Esophagus squamous epithelium (tissue), 5 donors: ENCODE measurements around the gene SAG. TPM values are rescaled to one million over a fixed set of nuclear protein-coding genes. Genes with fewer than 3 reads are reported as not detected.
A peak's percentile ranks its signal among the peaks of the same experiment; 100 is the strongest.
"Not testable (repeated sequence)": the region's sequence is repeated elsewhere in the genome, so short reads cannot be mapped to it uniquely, and the experiment has no call there.

ENCODE experiments used
- DNase-seq: peaks from one replicate; lab custom pipeline; 2025; lab: John Stamatoyannopoulos, UW
- H3K27ac ChIP-seq, 4 donors: fragments of 200-600 bp; sonication (generic); one replicate each; pipeline ENCODE4 v1.5.1; 2016 to 2019; ENCODE audit warnings: mild to moderate bottlenecking in 1 of 4
- H3K27me3 ChIP-seq, 4 donors: fragments of 200-600 bp; sonication (generic); 1 replicate in 3 of 4; 2 replicates in 1 of 4; pipeline versions ENCODE4 v1.5.1 to v1.6.0; 2017 to 2021; ENCODE audit warnings: antibody characterized with exemption in 1 of 4
- H3K36me3 ChIP-seq, 3 donors: fragments of 200-600 bp; sonication (generic); one replicate each; pipeline ENCODE4 v1.5.1; 2016 to 2019
- H3K4me1 ChIP-seq, 3 donors: fragments of 200-600 bp; sonication (generic); one replicate each; pipeline ENCODE4 v1.5.1; 2017 to 2019
- H3K4me3 ChIP-seq, 4 donors: fragments of 200-600 bp; sonication (generic); 1 replicate in 3 of 4; 2 replicates in 1 of 4; pipeline ENCODE4 v1.5.1; 2016 to 2019; ENCODE audit warnings: mild to moderate bottlenecking in 2 of 4, moderate library complexity in 1 of 4
- H3K9me3 ChIP-seq, 3 donors: fragments of 200-600 bp; sonication (generic); one replicate each; pipeline ENCODE4 v1.5.1; 2016 to 2019
- POLR2A ChIP-seq, 4 donors: fragments of 450-650 bp; IDR thresholded peaks; one replicate each; pipeline ENCODE4 v1.6.1; 2017; ENCODE audit warnings: antibody characterized with exemption in 4 of 4, mild to moderate bottlenecking in 4 of 4, moderate library complexity in 3 of 4
- WGBS, 2 donors: methylation state at CpG; one replicate each; pipeline ENCODE4 v1.1.5; 2018; 5-methylcytosine and 5-hydroxymethylcytosine counted together
- intact Hi-C: fragments of 100-400 bp; cut with DNase I; formaldehyde crosslinking; loops from one replicate; pipeline ENCODE4 v1.15.0; 2022
- total RNA-seq, 4 donors: library from RNA; depleted of rRNA; stranded (reverse); fragments of >200 nt; gene quantifications; one replicate each; pipeline ENCODE4 v1.1.0, GENCODE V29; 2016
- TF ChIP-seq, protein P1 (sequence below), 6 experiments: fragments of 450-650 bp in 4 of 6; fragments of 200-600 bp in 2 of 6; sonication (generic) in 2 of 6; IDR thresholded peaks; one replicate each; pipeline ENCODE4 v1.5.1; 2016 to 2019; ENCODE audit warnings: antibody characterized with exemption in 6 of 6, mild to moderate bottlenecking in 4 of 6, moderate library complexity in 4 of 6
- donor health status: DM: yes; HTN: yes; CAD: no.

SAG gene
- total RNA-seq, 4 donors from 2014 or later = not detected

DNA sequence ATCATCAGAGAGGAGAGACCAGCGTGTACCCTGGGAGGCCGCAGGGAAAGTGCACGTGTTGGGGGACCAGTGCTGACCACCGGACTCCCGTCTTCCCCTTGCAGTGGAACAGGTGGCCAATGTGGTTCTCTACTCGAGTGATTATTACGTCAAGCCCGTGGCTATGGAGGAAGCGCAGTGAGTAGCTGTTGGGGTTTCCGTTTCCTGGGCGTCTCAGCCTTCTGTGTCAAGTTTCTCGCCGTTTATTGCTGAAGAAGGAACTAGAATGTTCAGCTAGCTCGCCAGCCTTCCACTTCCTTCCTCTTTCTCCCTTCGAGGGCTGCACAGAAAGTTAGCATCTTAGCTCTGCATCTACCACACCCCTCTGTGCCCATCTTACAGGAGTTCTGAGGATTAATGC lies 23.9 kb downstream of the SAG start:
- Histone ChIP-seq H3K4me1 (peaks cover 0 to 5% (median 0%) of the 10 kb centered on the region in 3 donors), H3K27me3 (peaks cover 0 to 28% (median 0%) of the 10 kb centered on the region in 4 donors), H3K36me3 (no peaks in the 10 kb centered on the region), H3K4me3 (no peak overlapping the region), H3K27ac (peak overlapping the region; percentile 59 to 81 (median 68)), H3K9me3 (no peaks in the 10 kb centered on the region)
- intact Hi-C loops = no loop called here
- TF ChIP-seq POLR2A (IDR thresholded peaks at IDR 0.05) = peak in 1 of 4 donors; percentile 17
- TF ChIP-seq, protein P1, sequence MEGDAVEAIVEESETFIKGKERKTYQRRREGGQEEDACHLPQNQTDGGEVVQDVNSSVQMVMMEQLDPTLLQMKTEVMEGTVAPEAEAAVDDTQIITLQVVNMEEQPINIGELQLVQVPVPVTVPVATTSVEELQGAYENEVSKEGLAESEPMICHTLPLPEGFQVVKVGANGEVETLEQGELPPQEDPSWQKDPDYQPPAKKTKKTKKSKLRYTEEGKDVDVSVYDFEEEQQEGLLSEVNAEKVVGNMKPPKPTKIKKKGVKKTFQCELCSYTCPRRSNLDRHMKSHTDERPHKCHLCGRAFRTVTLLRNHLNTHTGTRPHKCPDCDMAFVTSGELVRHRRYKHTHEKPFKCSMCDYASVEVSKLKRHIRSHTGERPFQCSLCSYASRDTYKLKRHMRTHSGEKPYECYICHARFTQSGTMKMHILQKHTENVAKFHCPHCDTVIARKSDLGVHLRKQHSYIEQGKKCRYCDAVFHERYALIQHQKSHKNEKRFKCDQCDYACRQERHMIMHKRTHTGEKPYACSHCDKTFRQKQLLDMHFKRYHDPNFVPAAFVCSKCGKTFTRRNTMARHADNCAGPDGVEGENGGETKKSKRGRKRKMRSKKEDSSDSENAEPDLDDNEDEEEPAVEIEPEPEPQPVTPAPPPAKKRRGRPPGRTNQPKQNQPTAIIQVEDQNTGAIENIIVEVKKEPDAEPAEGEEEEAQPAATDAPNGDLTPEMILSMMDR (IDR thresholded peaks at IDR 0.05) = no peak
- WGBS, 2 donors = 51 to 64% methylated on average over 14 to 15 of the region's 15 CpGs
- DNase-seq = peak; percentile 25

DNA sequence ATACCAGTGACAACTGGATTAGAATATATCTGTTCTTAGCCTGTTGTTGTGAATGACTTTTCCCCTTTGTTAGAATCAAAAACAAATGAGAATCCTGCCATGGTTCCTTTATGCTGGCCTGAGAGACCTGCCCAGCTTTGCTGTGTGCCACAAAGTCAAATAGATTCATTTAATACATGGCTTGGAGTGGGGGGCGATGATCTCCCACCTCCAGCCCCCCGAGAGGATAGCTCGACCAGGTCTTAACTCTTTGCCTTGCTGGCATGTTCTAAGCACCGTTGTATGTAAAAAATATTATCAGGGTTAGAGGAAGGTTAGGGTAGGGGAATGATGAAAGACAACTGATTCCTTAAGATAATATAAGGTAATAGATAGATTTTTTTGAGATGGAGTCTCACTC lies 24.5 kb downstream of the SAG start:
- Histone ChIP-seq H3K9me3 (no peaks in the 10 kb centered on the region), H3K4me3 (no peak overlapping the region), H3K36me3 (no peaks in the 10 kb centered on the region), H3K27me3 (peaks cover 0 to 26% (median 0%) of the 10 kb centered on the region in 4 donors), H3K4me1 (peaks cover 0 to 5% (median 0%) of the 10 kb centered on the region in 3 donors), H3K27ac (peak overlapping the region in 3 of 4 donors; percentile 59 to 71 (median 65))
- no peak for DNase-seq
- TF ChIP-seq, protein P1 (IDR thresholded peaks at IDR 0.05) = no peak
- TF ChIP-seq POLR2A (IDR thresholded peaks at IDR 0.05) = no peak
- intact Hi-C loops = no loop called here
- WGBS, 2 donors = 72 to 91% methylated on average over 4 of the region's 4 CpGs

DNA sequence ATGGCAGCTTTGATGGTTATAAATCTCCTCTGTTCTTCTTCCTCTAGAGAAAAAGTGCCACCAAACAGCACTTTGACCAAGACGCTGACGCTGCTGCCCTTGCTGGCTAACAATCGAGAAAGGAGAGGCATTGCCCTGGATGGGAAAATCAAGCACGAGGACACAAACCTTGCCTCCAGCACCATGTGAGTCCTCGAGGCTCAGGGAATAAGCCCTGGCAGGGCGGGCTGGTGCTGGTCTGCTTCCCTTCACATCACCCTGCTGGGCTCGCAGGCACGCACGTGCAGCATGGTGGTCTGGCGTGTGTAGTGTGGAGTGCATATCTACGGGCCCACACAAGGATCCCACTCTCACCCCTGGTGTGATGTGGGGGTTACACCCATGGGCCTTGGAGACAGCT lies 27.3 kb downstream of the SAG start:
- Histone ChIP-seq H3K36me3 (no peaks in the 10 kb centered on the region), H3K9me3 (no peaks in the 10 kb centered on the region), H3K4me1 (peaks cover 0 to 5% (median 0%) of the 10 kb centered on the region in 3 donors), H3K27ac (no peak overlapping the region), H3K27me3 (peaks cover 0 to 40% (median 0%) of the 10 kb centered on the region in 4 donors), H3K4me3 (no peak overlapping the region)
- TF ChIP-seq POLR2A (IDR thresholded peaks at IDR 0.05) = no peak
- TF ChIP-seq, protein P1 (IDR thresholded peaks at IDR 0.05) = no peak
- intact Hi-C loops = no loop called here
- no peak for DNase-seq
- WGBS, 2 donors = 92 to 100% methylated on average over 3 to 8 of the region's 11 CpGs

DNA sequence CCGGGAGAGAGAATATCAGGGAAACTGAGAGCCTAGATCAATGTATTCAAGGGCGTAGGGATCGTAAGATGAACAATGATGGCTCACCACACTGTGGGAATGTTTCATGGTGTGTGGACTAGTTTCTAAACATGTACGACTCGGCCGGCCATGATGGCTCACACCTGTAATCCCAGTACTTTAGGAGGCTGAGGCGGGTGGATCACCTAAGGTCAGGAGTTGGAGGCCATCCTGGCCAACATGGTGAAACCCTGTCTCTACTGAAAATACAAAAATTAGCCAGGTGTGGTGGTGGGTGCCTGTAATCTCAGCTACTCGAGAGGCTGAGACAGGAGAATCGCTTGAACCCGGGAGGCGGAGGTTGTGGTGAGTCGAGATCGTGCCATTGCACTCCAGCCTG lies 28.5 kb downstream of the SAG start:
- H3K27me3 ChIP-seq = peaks cover 0 to 38% (median 0%) of the 10 kb centered on the region in 4 donors
- H3K36me3 ChIP-seq, H3K4me3 ChIP-seq, intact Hi-C loops, H3K4me1 ChIP-seq, H3K27ac ChIP-seq, H3K9me3 ChIP-seq, DNase-seq: not testable (repeated sequence)
- WGBS, 2 donors = 91 to 95% methylated on average over 13 of the region's 13 CpGs

DNA sequence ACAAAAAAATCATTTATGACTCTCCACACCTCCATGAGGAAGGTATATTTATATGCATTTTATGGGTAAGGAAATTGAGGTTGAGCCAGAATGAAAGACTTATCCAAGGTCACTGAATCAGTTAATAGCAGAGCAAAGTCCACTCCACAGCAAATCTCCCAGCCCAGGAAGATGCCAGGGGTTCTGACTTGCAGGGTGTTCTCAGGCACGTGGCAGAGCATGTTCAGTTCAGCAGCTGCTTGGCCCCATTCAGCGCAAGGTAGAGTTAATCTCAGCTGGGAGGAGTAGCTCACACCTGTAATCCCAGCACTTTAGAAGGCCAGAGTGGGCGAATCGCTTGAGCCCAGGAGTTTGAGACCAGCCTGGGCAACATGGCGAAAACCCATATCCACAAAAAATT lies 28.9 kb downstream of the SAG start:
- Histone ChIP-seq H3K27me3 (peaks cover 0 to 34% (median 0%) of the 10 kb centered on the region in 4 donors), H3K36me3 (no peaks in the 10 kb centered on the region), H3K27ac (no peak overlapping the region), H3K4me1 (peaks cover 0 to 5% (median 0%) of the 10 kb centered on the region in 3 donors), H3K9me3 (no peaks in the 10 kb centered on the region), H3K4me3 (no peak overlapping the region)
- intact Hi-C loops = no loop called here
- TF ChIP-seq, protein P1 (IDR thresholded peaks at IDR 0.05) = no peak
- TF ChIP-seq POLR2A (IDR thresholded peaks at IDR 0.05) = no peak
- DNase-seq = no peak
- WGBS, 2 donors = 64 to 81% methylated on average over 2 to 5 of the region's 5 CpGs

DNA sequence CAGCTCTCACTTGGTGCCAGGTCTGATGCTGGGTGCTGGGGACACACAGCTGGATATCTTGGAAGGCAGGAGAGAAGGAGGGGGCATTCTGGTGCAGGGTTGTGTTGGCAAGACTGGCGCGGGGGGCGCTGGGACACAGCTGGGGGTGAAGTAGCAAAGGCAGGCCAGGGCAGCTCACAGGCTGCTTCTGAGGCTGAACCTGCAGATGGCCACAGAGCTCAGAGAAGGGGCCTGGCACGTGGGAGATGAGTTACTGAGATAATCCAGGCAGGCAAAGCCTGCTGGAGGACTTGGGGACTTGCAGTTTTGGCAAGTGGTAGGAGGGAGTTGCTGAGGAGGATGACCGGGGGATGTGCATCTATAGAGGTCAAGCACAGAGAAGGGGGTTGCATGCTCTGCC lies 30.4 kb downstream of the SAG start:
- no peak overlapping the region for H3K27ac ChIP-seq
- peaks cover 0 to 32% (median 0%) of the 10 kb centered on the region in 4 donors for H3K27me3 ChIP-seq
- no peaks in the 10 kb centered on the region for H3K36me3 ChIP-seq
- intact Hi-C loops = no loop called here
- 75 to 85% methylated on average over 5 of the region's 5 CpGs for WGBS, 2 donors
- H3K4me1 ChIP-seq = no peaks in the 10 kb centered on the region
- TF ChIP-seq POLR2A (IDR thresholded peaks at IDR 0.05) = no peak
- TF ChIP-seq, protein P1 (IDR thresholded peaks at IDR 0.05) = no peak
- DNase-seq = no peak
- H3K9me3 ChIP-seq = no peaks in the 10 kb centered on the region
- no peak overlapping the region for H3K4me3 ChIP-seq
